HUDEP-2 (cell line): ENCODE results near the gene NPFFR1.
A peak's percentile ranks its signal among the peaks of the same experiment; 100 is the strongest.

Experiments used
- DNase-seq, 76 experiments: peaks; one replicate each; lab custom pipeline; 2025; ENCODE audit not compliant: unreplicated experiment in 76 of 76; lab: John Stamatoyannopoulos, UW

Gene NPFFR1

GRCh38 chr10:70283445-70284399, at the start of gene NPFFR1:
NPFFR1 (minus strand) TSS chr10:70284004; CDS start chr10:70283676, 328 bp downstream.
- no peak for DNase-seq

GRCh38 chr10:70333268-70333667, 49.5 kb upstream of the NPFFR1 start:
- DNase-seq, result no peak

GRCh38 chr10:70331486-70332268, 47.9 kb upstream of the NPFFR1 start:
- DNase-seq, result peak in 65 of 76 experiments; percentile 9 to 87 (median 62)

GRCh38 chr10:70331160-70331485, 47.3 kb upstream of the NPFFR1 start:
- DNase-seq, result no peak

GRCh38 chr10:70330671-70331070, 46.9 kb upstream of the NPFFR1 start:
- no peak for DNase-seq

- no peak for DNase-seq
Observed at GRCh38 chr10:70328967-70329366, 45.2 kb upstream of the NPFFR1 start.

- no peak for DNase-seq
Observed at GRCh38 chr10:70328018-70328417, 44.2 kb upstream of the NPFFR1 start.

GRCh38 chr10:70324951-70325781, 41.4 kb upstream of the NPFFR1 start:
- no peak for DNase-seq

GRCh38 chr10:70324339-70324861, 40.6 kb upstream of the NPFFR1 start:
- no peak for DNase-seq

- DNase-seq, result no peak
Observed at GRCh38 chr10:70323697-70324338, 40.0 kb upstream of the NPFFR1 start.

GRCh38 chr10:70323138-70323696, 39.4 kb upstream of the NPFFR1 start:
- no peak for DNase-seq

GRCh38 chr10:70321897-70322890, 38.4 kb upstream of the NPFFR1 start:
- DNase-seq, result peak in 74 of 76 experiments; percentile 36 to 93 (median 74)

- no peak for DNase-seq
Observed at GRCh38 chr10:70321233-70321632, 37.4 kb upstream of the NPFFR1 start.

GRCh38 chr10:70320751-70321150, 36.9 kb upstream of the NPFFR1 start:
- no peak for DNase-seq

GRCh38 chr10:70319824-70320223, 36.0 kb upstream of the NPFFR1 start:
- DNase-seq, result no peak

GRCh38 chr10:70319183-70319582, 35.4 kb upstream of the NPFFR1 start:
- DNase-seq, result no peak

GRCh38 chr10:70317943-70318318, 34.1 kb upstream of the NPFFR1 start:
- no peak for DNase-seq

- no peak for DNase-seq
Observed at GRCh38 chr10:70317272-70317942, 33.6 kb upstream of the NPFFR1 start.
